WTC11 (cell line): Measurements from ENCODE around the gene CYBB. TPM values are rescaled to one million over a fixed set of nuclear protein-coding genes. Genes with fewer than 3 reads are reported as not detected.

Experiments
- ATAC-seq: fragments of 200-7000 bp; cut with Tn5 transposase; 2 replicates; pipeline ENCODE4 v1.10.0; 2021; ENCODE audit warnings: mild to moderate bottlenecking, moderate library complexity
- CTCF ChIA-PET: fragments of 300-600 bp; sonication (Branson Sonifier 250); formaldehyde crosslinking; loops from one replicate; lab custom pipeline; 2021; ENCODE audit warnings: antibody characterized with exemption; lab: Charles Lee
- POLR2A ChIA-PET: fragments of 350-600 bp; sonication (Branson Sonifier 250); formaldehyde crosslinking; loops from one replicate; lab custom pipeline; 2021; ENCODE audit warnings: antibody characterized with exemption; lab: Charles Lee
- DNase-seq: peaks from one replicate; pipeline ENCODE4 v3.0.0; 2021; ENCODE audit warnings: low spot score
- H3K27ac Mint-ChIP-seq: 2 replicates; pipeline ENCODE4 v1.8.0; 2021; ENCODE audit warnings: mixed read lengths
- H3K27me3 Mint-ChIP-seq: 2 replicates; pipeline ENCODE4 v1.8.0; 2021; ENCODE audit warnings: low read depth, mild to moderate bottlenecking, moderate library complexity, mixed read lengths
- H3K36me3 Mint-ChIP-seq: 2 replicates; pipeline ENCODE4 v1.8.0; 2021; ENCODE audit warnings: mixed read lengths
- H3K4me1 Mint-ChIP-seq: 2 replicates; pipeline ENCODE4 v1.8.0; 2022; ENCODE audit warnings: mixed read lengths
- H3K4me3 Mint-ChIP-seq: 2 replicates; pipeline ENCODE4 v1.8.0; 2021; ENCODE audit warnings: mild to moderate bottlenecking, moderate library complexity, mixed read lengths
- H3K9me3 Mint-ChIP-seq: 2 replicates; pipeline ENCODE4 v1.8.0; 2021; ENCODE audit warnings: mixed read lengths
- ATF1 ChIP-seq: sonication (generic); formaldehyde crosslinking; IDR thresholded peaks from 2 replicates; pipeline ENCODE4 v1.8.1; 2023; ENCODE audit warnings: mild to moderate bottlenecking, moderate library complexity, missing genetic modification reagents
- CREB1 ChIP-seq: sonication (generic); formaldehyde crosslinking; IDR thresholded peaks from 2 replicates; pipeline ENCODE4 v1.8.0; 2023; ENCODE audit warnings: mild to moderate bottlenecking, missing genetic modification reagents
- E2F5 ChIP-seq: sonication (generic); formaldehyde crosslinking; IDR thresholded peaks from 2 replicates; pipeline ENCODE4 v1.8.1; 2022; ENCODE audit warnings: mild to moderate bottlenecking, moderate library complexity, missing genetic modification reagents
- NR2C2 ChIP-seq: sonication (generic); formaldehyde crosslinking; IDR thresholded peaks from 2 replicates; pipeline ENCODE4 v1.8.0; 2022; ENCODE audit warnings: mild to moderate bottlenecking, missing genetic modification reagents
- RELA ChIP-seq: sonication (generic); formaldehyde crosslinking; IDR thresholded peaks from 2 replicates; pipeline ENCODE4 v1.8.1; 2022; ENCODE audit warnings: missing genetic modification reagents, mild to moderate bottlenecking, borderline replicate concordance
- SMAD3 ChIP-seq: sonication (generic); formaldehyde crosslinking; IDR thresholded peaks from 2 replicates; pipeline ENCODE4 v1.8.0; 2022; ENCODE audit warnings: missing genetic modification reagents, mild to moderate bottlenecking, borderline replicate concordance
- ZMAT4 ChIP-seq: fragments of 250-450 bp; sonication (Bioruptor Pico); IDR thresholded peaks from 2 replicates; pipeline ENCODE4 v1.9.0; 2021; ENCODE audit warnings: mild to moderate bottlenecking
- ZNF121 ChIP-seq: sonication (generic); formaldehyde crosslinking; IDR thresholded peaks from 2 replicates; pipeline ENCODE4 v1.8.0; 2023; ENCODE audit warnings: missing genetic modification reagents
- ZNF138 ChIP-seq: sonication (generic); formaldehyde crosslinking; conservative IDR thresholded peaks from 2 replicates; pipeline ENCODE4 v1.8.1; 2022; ENCODE audit warnings: mild to moderate bottlenecking, moderate library complexity, missing genetic modification reagents
- ZSCAN18 ChIP-seq: fragments of 250-450 bp; sonication (Bioruptor Pico); IDR thresholded peaks from 2 replicates; pipeline ENCODE4 v2.1.2; 2022; ENCODE audit warnings: mild to moderate bottlenecking, moderate library complexity
- total RNA-seq: library from RNA; stranded (reverse); gene quantifications from 3 replicates; pipeline ENCODE4 v1.2.3, GENCODE V29; 2021
- TF ChIP-seq, protein P1 (sequence below): fragments of 250-450 bp; sonication (Bioruptor Pico); IDR thresholded peaks from 2 replicates; pipeline ENCODE4 v1.9.0; 2021; ENCODE audit warnings: moderate library complexity, mild to moderate bottlenecking, inconsistent platforms, borderline replicate concordance
- TF ChIP-seq, protein P2 (sequence below): sonication (generic); formaldehyde crosslinking; IDR thresholded peaks from 2 replicates; pipeline ENCODE4 v1.8.1; 2023; ENCODE audit warnings: mild to moderate bottlenecking, missing genetic modification reagents
- TF ChIP-seq, protein P3 (sequence below): fragments of 200-600 bp; IDR thresholded peaks from 2 replicates; pipeline ENCODE4 v1.8.0; 2022; ENCODE audit warnings: antibody characterized with exemption
- TF ChIP-seq, protein P4 (sequence below): fragments of 250-450 bp; sonication (Bioruptor Pico); IDR thresholded peaks from 2 replicates; pipeline ENCODE4 v1.9.0; 2021; ENCODE audit warnings: mild to moderate bottlenecking
- TF ChIP-seq, protein P5 (sequence below): sonication (generic); formaldehyde crosslinking; IDR thresholded peaks from 2 replicates; pipeline ENCODE4 v1.8.1; 2023; ENCODE audit warnings: mild to moderate bottlenecking, moderate library complexity, missing genetic modification reagents
- TF ChIP-seq, protein P6 (sequence below): sonication (generic); formaldehyde crosslinking; IDR thresholded peaks from 2 replicates; pipeline ENCODE4 v1.8.1; 2022; ENCODE audit warnings: low read depth, mild to moderate bottlenecking, moderate library complexity, missing genetic modification reagents, borderline replicate concordance
- TF ChIP-seq, protein P7 (sequence below): sonication (generic); formaldehyde crosslinking; IDR thresholded peaks from 2 replicates; pipeline ENCODE4 v1.8.1; 2023; ENCODE audit warnings: mild to moderate bottlenecking, missing genetic modification reagents, moderate library complexity
- TF ChIP-seq, protein P8 (sequence below): sonication (generic); formaldehyde crosslinking; IDR thresholded peaks from 2 replicates; pipeline ENCODE4 v1.8.0; 2022; ENCODE audit warnings: mild to moderate bottlenecking, missing genetic modification reagents
- TF ChIP-seq, protein P9 (sequence below): sonication (generic); formaldehyde crosslinking; IDR thresholded peaks from 2 replicates; pipeline ENCODE4 v1.8.0; 2022; ENCODE audit warnings: mild to moderate bottlenecking, missing genetic modification reagents

CYBB gene
- total RNA-seq, 1 experiment from 2014 or later, result 0.22 TPM

DNA sequence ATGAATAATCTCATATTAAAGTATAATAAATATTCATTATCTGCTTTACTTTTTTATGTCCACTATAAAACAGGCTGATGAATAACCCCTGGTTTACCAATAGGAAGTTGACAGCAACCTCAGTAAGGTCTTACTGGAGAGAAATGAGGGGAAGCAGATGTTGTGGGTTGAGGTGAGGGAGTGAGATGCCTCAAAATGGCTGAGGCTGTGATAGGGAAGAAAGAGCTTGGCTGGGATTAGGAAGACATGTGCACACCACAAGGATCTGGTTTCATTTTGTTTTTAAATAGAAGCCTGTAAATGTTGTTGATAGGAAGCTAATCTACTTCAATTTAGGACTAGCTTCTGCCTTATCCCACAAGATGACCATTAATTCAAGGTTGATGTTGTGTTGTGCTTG lies 14.4 kb upstream of the CYBB start:
- peaks cover 6% of the 10 kb centered on the region; the same call in 1 of the 2 replicates for H3K36me3 Mint-ChIP-seq
- no peaks in the 10 kb centered on the region for H3K4me1 Mint-ChIP-seq
- H3K9me3 Mint-ChIP-seq, result peaks cover 7% of the 10 kb centered on the region
- ChIA-PET CTCF (no interaction called here), POLR2A (no interaction called here)
- no peak overlapping the region for H3K27ac Mint-ChIP-seq
- H3K27me3 Mint-ChIP-seq, result no peaks in the 10 kb centered on the region
- DNase-seq, result no peak
- H3K4me3 Mint-ChIP-seq, result no peak overlapping the region
- no peak for ATAC-seq
- TF ChIP-seq NR2C2 (CRISPR knock-in tag), result no peak
- TF ChIP-seq CREB1 (CRISPR knock-in tag), result no peak
- TF ChIP-seq, protein P1, sequence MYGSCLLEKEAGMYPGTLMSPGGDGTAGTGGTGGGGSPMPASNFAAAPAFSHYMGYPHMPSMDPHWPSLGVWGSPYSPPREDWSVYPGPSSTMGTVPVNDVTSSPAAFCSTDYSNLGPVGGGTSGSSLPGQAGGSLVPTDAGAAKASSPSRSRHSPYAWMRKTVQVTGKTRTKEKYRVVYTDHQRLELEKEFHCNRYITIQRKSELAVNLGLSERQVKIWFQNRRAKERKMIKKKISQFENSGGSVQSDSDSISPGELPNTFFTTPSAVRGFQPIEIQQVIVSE, result no peak
- TF ChIP-seq, protein P2, sequence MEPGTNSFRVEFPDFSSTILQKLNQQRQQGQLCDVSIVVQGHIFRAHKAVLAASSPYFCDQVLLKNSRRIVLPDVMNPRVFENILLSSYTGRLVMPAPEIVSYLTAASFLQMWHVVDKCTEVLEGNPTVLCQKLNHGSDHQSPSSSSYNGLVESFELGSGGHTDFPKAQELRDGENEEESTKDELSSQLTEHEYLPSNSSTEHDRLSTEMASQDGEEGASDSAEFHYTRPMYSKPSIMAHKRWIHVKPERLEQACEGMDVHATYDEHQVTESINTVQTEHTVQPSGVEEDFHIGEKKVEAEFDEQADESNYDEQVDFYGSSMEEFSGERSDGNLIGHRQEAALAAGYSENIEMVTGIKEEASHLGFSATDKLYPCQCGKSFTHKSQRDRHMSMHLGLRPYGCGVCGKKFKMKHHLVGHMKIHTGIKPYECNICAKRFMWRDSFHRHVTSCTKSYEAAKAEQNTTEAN (CRISPR knock-in tag), result no peak
- TF ChIP-seq, protein P3, sequence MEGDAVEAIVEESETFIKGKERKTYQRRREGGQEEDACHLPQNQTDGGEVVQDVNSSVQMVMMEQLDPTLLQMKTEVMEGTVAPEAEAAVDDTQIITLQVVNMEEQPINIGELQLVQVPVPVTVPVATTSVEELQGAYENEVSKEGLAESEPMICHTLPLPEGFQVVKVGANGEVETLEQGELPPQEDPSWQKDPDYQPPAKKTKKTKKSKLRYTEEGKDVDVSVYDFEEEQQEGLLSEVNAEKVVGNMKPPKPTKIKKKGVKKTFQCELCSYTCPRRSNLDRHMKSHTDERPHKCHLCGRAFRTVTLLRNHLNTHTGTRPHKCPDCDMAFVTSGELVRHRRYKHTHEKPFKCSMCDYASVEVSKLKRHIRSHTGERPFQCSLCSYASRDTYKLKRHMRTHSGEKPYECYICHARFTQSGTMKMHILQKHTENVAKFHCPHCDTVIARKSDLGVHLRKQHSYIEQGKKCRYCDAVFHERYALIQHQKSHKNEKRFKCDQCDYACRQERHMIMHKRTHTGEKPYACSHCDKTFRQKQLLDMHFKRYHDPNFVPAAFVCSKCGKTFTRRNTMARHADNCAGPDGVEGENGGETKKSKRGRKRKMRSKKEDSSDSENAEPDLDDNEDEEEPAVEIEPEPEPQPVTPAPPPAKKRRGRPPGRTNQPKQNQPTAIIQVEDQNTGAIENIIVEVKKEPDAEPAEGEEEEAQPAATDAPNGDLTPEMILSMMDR, result no peak
- no peak for TF ChIP-seq ATF1 (CRISPR knock-in tag)
- TF ChIP-seq, protein P4, sequence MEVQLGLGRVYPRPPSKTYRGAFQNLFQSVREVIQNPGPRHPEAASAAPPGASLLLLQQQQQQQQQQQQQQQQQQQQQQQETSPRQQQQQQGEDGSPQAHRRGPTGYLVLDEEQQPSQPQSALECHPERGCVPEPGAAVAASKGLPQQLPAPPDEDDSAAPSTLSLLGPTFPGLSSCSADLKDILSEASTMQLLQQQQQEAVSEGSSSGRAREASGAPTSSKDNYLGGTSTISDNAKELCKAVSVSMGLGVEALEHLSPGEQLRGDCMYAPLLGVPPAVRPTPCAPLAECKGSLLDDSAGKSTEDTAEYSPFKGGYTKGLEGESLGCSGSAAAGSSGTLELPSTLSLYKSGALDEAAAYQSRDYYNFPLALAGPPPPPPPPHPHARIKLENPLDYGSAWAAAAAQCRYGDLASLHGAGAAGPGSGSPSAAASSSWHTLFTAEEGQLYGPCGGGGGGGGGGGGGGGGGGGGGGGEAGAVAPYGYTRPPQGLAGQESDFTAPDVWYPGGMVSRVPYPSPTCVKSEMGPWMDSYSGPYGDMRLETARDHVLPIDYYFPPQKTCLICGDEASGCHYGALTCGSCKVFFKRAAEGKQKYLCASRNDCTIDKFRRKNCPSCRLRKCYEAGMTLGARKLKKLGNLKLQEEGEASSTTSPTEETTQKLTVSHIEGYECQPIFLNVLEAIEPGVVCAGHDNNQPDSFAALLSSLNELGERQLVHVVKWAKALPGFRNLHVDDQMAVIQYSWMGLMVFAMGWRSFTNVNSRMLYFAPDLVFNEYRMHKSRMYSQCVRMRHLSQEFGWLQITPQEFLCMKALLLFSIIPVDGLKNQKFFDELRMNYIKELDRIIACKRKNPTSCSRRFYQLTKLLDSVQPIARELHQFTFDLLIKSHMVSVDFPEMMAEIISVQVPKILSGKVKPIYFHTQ (CRISPR knock-in tag), result no peak
- TF ChIP-seq SMAD3 (CRISPR knock-in tag), result no peak
- TF ChIP-seq E2F5 (CRISPR knock-in tag), result no peak
- no peak for TF ChIP-seq ZSCAN18 (CRISPR knock-in tag)
- TF ChIP-seq, protein P5, sequence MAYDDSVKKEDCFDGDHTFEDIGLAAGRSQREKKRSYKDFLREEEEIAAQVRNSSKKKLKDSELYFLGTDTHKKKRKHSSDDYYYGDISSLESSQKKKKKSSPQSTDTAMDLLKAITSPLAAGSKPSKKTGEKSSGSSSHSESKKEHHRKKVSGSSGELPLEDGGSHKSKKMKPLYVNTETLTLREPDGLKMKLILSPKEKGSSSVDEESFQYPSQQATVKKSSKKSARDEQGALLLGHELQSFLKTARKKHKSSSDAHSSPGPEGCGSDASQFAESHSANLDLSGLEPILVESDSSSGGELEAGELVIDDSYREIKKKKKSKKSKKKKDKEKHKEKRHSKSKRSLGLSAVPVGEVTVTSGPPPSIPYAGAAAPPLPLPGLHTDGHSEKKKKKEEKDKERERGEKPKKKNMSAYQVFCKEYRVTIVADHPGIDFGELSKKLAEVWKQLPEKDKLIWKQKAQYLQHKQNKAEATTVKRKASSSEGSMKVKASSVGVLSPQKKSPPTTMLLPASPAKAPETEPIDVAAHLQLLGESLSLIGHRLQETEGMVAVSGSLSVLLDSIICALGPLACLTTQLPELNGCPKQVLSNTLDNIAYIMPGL (CRISPR knock-in tag), result no peak
- no peak for TF ChIP-seq ZNF138 (CRISPR knock-in tag)
- TF ChIP-seq, protein P6, sequence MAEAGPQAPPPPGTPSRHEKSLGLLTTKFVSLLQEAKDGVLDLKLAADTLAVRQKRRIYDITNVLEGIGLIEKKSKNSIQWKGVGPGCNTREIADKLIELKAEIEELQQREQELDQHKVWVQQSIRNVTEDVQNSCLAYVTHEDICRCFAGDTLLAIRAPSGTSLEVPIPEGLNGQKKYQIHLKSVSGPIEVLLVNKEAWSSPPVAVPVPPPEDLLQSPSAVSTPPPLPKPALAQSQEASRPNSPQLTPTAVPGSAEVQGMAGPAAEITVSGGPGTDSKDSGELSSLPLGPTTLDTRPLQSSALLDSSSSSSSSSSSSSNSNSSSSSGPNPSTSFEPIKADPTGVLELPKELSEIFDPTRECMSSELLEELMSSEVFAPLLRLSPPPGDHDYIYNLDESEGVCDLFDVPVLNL (CRISPR knock-in tag), result no peak
- TF ChIP-seq, protein P7, sequence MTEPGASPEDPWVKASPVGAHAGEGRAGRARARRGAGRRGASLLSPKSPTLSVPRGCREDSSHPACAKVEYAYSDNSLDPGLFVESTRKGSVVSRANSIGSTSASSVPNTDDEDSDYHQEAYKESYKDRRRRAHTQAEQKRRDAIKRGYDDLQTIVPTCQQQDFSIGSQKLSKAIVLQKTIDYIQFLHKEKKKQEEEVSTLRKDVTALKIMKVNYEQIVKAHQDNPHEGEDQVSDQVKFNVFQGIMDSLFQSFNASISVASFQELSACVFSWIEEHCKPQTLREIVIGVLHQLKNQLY (CRISPR knock-in tag), result no peak
- no peak for TF ChIP-seq ZNF121 (CRISPR knock-in tag)
- TF ChIP-seq, protein P8, sequence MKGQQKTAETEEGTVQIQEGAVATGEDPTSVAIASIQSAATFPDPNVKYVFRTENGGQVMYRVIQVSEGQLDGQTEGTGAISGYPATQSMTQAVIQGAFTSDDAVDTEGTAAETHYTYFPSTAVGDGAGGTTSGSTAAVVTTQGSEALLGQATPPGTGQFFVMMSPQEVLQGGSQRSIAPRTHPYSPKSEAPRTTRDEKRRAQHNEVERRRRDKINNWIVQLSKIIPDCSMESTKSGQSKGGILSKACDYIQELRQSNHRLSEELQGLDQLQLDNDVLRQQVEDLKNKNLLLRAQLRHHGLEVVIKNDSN (CRISPR knock-in tag), result no peak
- TF ChIP-seq, protein P9, sequence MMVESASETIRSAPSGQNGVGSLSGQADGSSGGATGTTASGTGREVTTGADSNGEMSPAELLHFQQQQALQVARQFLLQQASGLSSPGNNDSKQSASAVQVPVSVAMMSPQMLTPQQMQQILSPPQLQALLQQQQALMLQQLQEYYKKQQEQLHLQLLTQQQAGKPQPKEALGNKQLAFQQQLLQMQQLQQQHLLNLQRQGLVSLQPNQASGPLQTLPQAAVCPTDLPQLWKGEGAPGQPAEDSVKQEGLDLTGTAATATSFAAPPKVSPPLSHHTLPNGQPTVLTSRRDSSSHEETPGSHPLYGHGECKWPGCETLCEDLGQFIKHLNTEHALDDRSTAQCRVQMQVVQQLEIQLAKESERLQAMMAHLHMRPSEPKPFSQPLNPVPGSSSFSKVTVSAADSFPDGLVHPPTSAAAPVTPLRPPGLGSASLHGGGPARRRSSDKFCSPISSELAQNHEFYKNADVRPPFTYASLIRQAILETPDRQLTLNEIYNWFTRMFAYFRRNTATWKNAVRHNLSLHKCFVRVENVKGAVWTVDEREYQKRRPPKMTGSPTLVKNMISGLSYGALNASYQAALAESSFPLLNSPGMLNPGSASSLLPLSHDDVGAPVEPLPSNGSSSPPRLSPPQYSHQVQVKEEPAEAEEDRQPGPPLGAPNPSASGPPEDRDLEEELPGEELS (CRISPR knock-in tag), result no peak
- TF ChIP-seq ZMAT4 (CRISPR knock-in tag), result no peak
- no peak for TF ChIP-seq RELA (CRISPR knock-in tag)
